Neural cell (in vitro differentiated cells): Measurements from ENCODE around the gene ADSS1. TPM values are rescaled to one million over a fixed set of nuclear protein-coding genes. Genes with fewer than 3 reads are reported as not detected.

ENCODE experiments used
- H2AFZ ChIP-seq: fragments of 200-600, 300-800 bp; sonication (generic), shearing (Covaris generic); 2 replicates; pipeline ENCODE4 v1.6.0; 2014; ENCODE audit warnings: low read depth, mild to moderate bottlenecking, antibody characterized with exemption, low read length, moderate library complexity
- H3F3A ChIP-seq: fragments of 200-600 bp; shearing (Covaris generic); 2 replicates; pipeline ENCODE4 v1.6.1; 2016; ENCODE audit warnings: mild to moderate bottlenecking, moderate library complexity, mixed read lengths, antibody characterized with exemption, low read length; ENCODE audit not compliant: insufficient read depth, poor library complexity, severe bottlenecking
- H3K27ac ChIP-seq: fragments of 200-600, 300-800 bp; sonication (generic), shearing (Covaris generic); 2 replicates; pipeline ENCODE4 v1.5.1; 2014; ENCODE audit warnings: mild to moderate bottlenecking, low read length, moderate library complexity
- H3K27me3 ChIP-seq: fragments of 300-800, 200-600 bp; sonication (generic), shearing (Covaris generic); 2 replicates; pipeline ENCODE4 v1.6.0; 2014; ENCODE audit warnings: mild to moderate bottlenecking, low read depth, low read length, moderate library complexity; ENCODE audit not compliant: insufficient read depth
- H3K36me3 ChIP-seq: fragments of 300-800, 200-600 bp; sonication (generic), shearing (Covaris generic); 2 replicates; pipeline ENCODE4 v1.5.1; 2014; ENCODE audit warnings: mild to moderate bottlenecking, antibody characterized with exemption, low read length, moderate library complexity; ENCODE audit not compliant: insufficient read depth
- H3K4me2 ChIP-seq: fragments of 300-800, 200-600 bp; sonication (generic), shearing (Covaris generic); 2 replicates; pipeline ENCODE4 v1.6.0; 2014; ENCODE audit warnings: mild to moderate bottlenecking, low read length
- H3K4me3 ChIP-seq: fragments of 300-800, 200-600 bp; sonication (generic), shearing (Covaris generic); 2 replicates; pipeline ENCODE4 v1.5.1; 2014; ENCODE audit warnings: mild to moderate bottlenecking, low read length, moderate library complexity
- H3K79me2 ChIP-seq: fragments of 200-600 bp; shearing (Covaris generic); replicated peaks from 2 replicates; pipeline ENCODE4 v1.6.0; 2014; ENCODE audit warnings: mild to moderate bottlenecking, low read length, moderate library complexity; ENCODE audit not compliant: insufficient read depth
- H3K9ac ChIP-seq: fragments of 300-800, 200-600 bp; sonication (generic), shearing (Covaris generic); 2 replicates; pipeline ENCODE4 v1.6.1; 2016; ENCODE audit warnings: mild to moderate bottlenecking, low read length, mixed read lengths
- H3K9me2 ChIP-seq: fragments of 200-600 bp; shearing (Covaris generic); 2 replicates; pipeline ENCODE4 v1.6.1; 2016; ENCODE audit warnings: mild to moderate bottlenecking, low read length, mixed read lengths; ENCODE audit not compliant: insufficient read depth
- H3K9me3 ChIP-seq: fragments of 200-600, 300-800 bp; sonication (generic), shearing (Covaris generic); 2 replicates; pipeline ENCODE4 v1.6.1; 2016; ENCODE audit warnings: mild to moderate bottlenecking, mixed run types, low read length, moderate library complexity, mixed read lengths
- H4K20me1 ChIP-seq: fragments of 200-600 bp; shearing (Covaris generic); 2 replicates; pipeline ENCODE4 v1.6.1; 2016; ENCODE audit warnings: mild to moderate bottlenecking, mixed run types; ENCODE audit not compliant: insufficient read depth
- EP300 ChIP-seq: fragments of 450-650 bp; conservative IDR thresholded peaks from 2 replicates; pipeline ENCODE4 v1.6.1; 2014; ENCODE audit warnings: antibody characterized with exemption, mild to moderate bottlenecking, moderate library complexity; ENCODE audit not compliant: poor library complexity, severe bottlenecking
- EZH2 ChIP-seq: fragments of 200-600, 300-800 bp; shearing (Covaris generic), sonication (generic); IDR thresholded peaks from 2 replicates; pipeline ENCODE4 v1.6.1; 2014; ENCODE audit warnings: antibody characterized with exemption, low read length, borderline replicate concordance, mild to moderate bottlenecking; ENCODE audit not compliant: insufficient read depth, poor library complexity, severe bottlenecking
- MXI1 ChIP-seq: fragments of 450-650 bp; conservative IDR thresholded peaks from 2 replicates; pipeline ENCODE4 v1.6.1; 2014; ENCODE audit warnings: antibody characterized with exemption, mild to moderate bottlenecking; ENCODE audit not compliant: poor library complexity, severe bottlenecking
- POLR2AphosphoS5 ChIP-seq: IDR thresholded peaks from 2 replicates; pipeline ENCODE4 v1.6.1; 2012
- RAD21 ChIP-seq: fragments of 450-650 bp; conservative IDR thresholded peaks from 2 replicates; pipeline ENCODE4 v1.6.1; 2014; ENCODE audit warnings: antibody characterized with exemption, mild to moderate bottlenecking, moderate library complexity
- SMC3 ChIP-seq: fragments of 450-650 bp; conservative IDR thresholded peaks from 2 replicates; pipeline ENCODE4 v1.6.1; 2014; ENCODE audit warnings: antibody characterized with exemption, mild to moderate bottlenecking, moderate library complexity; ENCODE audit not compliant: poor library complexity
- TAF1 ChIP-seq: IDR thresholded peaks from 2 replicates; pipeline ENCODE4 v1.6.1; 2012; ENCODE audit warnings: low read depth
- polyA plus RNA-seq: library from polyadenylated mRNA; depleted of rRNA; stranded (reverse); fragments of >200 nt; gene quantifications from 2 replicates; pipeline ENCODE4 v1.2.3, GENCODE V29; 2014
- TF ChIP-seq, protein P1 (sequence below): IDR thresholded peaks from 2 replicates; pipeline ENCODE4 v1.6.1; 2012; ENCODE audit warnings: borderline replicate concordance
- TF ChIP-seq, protein P2 (sequence below): fragments of 450-650 bp; IDR thresholded peaks from 2 replicates; pipeline ENCODE4 v1.5.1; 2014; ENCODE audit warnings: antibody characterized with exemption, mild to moderate bottlenecking, moderate library complexity; ENCODE audit not compliant: poor library complexity, severe bottlenecking

Gene ADSS1
- polyA plus RNA-seq, 1 donor from 2014 or later: 4.3 TPM

DNA sequence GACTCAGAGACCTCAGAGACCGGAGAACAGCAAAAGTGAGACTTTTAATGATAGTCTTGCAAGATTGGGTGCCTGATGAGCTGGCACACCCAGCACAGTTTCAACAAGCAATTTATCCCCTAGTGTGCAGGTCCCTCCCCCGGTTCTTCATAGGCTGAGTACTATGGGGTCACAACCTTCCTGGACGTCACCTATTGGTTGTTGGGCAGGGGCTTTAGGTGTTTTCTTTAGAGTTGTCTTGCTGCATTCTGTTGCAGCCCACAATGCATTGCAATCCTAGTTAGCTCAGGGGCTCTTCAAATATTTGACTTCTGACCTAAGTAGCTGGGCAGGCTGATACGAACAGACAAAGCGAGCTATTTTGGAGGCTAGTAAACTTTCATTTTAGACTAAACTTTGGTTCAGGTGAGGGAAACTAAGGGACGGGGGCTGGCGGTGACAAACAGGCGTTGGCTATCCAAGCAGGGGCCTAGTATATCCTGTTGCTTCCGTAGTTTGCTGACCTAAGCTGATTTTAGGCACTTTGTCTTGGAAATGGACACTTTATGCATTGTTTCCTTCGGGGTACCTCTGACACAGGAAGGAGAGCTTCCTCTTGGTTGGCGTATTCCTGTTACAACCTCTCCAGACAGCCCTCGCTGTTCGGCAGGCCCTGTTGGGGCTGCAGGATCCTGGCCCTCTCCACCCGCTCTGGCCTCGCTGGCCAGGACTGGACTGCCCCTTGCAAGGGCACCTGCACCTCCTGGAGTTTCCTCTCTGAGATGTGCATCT lies 43.0 kb downstream of the ADSS1 start:
- no peaks in the 10 kb centered on the region for H4K20me1 ChIP-seq
- no peak overlapping the region for H3K4me2 ChIP-seq
- no peak overlapping the region for H3K4me3 ChIP-seq
- H3K27me3 ChIP-seq: no peaks in the 10 kb centered on the region
- no peak for TF ChIP-seq MXI1
- no peak for TF ChIP-seq TAF1
- H3K9me3 ChIP-seq: no peaks in the 10 kb centered on the region
- H3K79me2 ChIP-seq: no peaks in the 10 kb centered on the region
- H3F3A ChIP-seq: no peaks in the 10 kb centered on the region
- H3K9ac ChIP-seq: no peak overlapping the region
- no peaks in the 10 kb centered on the region for H3K9me2 ChIP-seq
- H3K36me3 ChIP-seq: peaks cover 11% of the 10 kb centered on the region
- H3K27ac ChIP-seq: no peak overlapping the region
- no peak overlapping the region for H2AFZ ChIP-seq

DNA sequence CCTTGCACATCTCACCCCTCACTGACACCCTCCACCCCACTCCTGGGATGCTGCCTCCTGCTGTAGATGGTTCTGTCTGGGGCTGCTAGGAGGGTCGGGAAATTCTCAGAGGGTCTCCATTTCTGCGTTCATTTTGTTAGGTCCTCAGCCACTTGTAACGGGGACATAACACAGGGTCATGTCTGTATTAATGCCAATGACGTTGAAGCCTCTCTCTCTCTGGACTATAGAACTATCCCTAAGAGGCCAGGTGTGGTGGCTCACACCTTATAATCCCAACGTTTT lies 43.5 kb downstream of the ADSS1 start:
- no peak overlapping the region for H3K4me2 ChIP-seq
- no peaks in the 10 kb centered on the region for H4K20me1 ChIP-seq
- no peak overlapping the region for H3K4me3 ChIP-seq
- H3K27me3 ChIP-seq: no peaks in the 10 kb centered on the region
- no peaks in the 10 kb centered on the region for H3K9me2 ChIP-seq
- H3K27ac ChIP-seq: no peak overlapping the region
- no peaks in the 10 kb centered on the region for H3F3A ChIP-seq
- TF ChIP-seq RAD21: no peak
- TF ChIP-seq, protein P1, sequence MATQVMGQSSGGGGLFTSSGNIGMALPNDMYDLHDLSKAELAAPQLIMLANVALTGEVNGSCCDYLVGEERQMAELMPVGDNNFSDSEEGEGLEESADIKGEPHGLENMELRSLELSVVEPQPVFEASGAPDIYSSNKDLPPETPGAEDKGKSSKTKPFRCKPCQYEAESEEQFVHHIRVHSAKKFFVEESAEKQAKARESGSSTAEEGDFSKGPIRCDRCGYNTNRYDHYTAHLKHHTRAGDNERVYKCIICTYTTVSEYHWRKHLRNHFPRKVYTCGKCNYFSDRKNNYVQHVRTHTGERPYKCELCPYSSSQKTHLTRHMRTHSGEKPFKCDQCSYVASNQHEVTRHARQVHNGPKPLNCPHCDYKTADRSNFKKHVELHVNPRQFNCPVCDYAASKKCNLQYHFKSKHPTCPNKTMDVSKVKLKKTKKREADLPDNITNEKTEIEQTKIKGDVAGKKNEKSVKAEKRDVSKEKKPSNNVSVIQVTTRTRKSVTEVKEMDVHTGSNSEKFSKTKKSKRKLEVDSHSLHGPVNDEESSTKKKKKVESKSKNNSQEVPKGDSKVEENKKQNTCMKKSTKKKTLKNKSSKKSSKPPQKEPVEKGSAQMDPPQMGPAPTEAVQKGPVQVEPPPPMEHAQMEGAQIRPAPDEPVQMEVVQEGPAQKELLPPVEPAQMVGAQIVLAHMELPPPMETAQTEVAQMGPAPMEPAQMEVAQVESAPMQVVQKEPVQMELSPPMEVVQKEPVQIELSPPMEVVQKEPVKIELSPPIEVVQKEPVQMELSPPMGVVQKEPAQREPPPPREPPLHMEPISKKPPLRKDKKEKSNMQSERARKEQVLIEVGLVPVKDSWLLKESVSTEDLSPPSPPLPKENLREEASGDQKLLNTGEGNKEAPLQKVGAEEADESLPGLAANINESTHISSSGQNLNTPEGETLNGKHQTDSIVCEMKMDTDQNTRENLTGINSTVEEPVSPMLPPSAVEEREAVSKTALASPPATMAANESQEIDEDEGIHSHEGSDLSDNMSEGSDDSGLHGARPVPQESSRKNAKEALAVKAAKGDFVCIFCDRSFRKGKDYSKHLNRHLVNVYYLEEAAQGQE: no peak
- no peak for TF ChIP-seq MXI1
- TF ChIP-seq EZH2: no peak
- TF ChIP-seq POLR2AphosphoS5: no peak
- TF ChIP-seq SMC3: no peak
- TF ChIP-seq TAF1: no peak
- TF ChIP-seq, protein P2, sequence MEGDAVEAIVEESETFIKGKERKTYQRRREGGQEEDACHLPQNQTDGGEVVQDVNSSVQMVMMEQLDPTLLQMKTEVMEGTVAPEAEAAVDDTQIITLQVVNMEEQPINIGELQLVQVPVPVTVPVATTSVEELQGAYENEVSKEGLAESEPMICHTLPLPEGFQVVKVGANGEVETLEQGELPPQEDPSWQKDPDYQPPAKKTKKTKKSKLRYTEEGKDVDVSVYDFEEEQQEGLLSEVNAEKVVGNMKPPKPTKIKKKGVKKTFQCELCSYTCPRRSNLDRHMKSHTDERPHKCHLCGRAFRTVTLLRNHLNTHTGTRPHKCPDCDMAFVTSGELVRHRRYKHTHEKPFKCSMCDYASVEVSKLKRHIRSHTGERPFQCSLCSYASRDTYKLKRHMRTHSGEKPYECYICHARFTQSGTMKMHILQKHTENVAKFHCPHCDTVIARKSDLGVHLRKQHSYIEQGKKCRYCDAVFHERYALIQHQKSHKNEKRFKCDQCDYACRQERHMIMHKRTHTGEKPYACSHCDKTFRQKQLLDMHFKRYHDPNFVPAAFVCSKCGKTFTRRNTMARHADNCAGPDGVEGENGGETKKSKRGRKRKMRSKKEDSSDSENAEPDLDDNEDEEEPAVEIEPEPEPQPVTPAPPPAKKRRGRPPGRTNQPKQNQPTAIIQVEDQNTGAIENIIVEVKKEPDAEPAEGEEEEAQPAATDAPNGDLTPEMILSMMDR: no peak
- no peak for TF ChIP-seq EP300
- H3K9ac ChIP-seq: no peak overlapping the region
- no peaks in the 10 kb centered on the region for H3K79me2 ChIP-seq
- H3K36me3 ChIP-seq: peaks cover 11% of the 10 kb centered on the region
- H3K9me3 ChIP-seq: no peaks in the 10 kb centered on the region
- no peak overlapping the region for H2AFZ ChIP-seq
